ENCODE data around the gene MEN1.

Gene MEN1

DNA sequence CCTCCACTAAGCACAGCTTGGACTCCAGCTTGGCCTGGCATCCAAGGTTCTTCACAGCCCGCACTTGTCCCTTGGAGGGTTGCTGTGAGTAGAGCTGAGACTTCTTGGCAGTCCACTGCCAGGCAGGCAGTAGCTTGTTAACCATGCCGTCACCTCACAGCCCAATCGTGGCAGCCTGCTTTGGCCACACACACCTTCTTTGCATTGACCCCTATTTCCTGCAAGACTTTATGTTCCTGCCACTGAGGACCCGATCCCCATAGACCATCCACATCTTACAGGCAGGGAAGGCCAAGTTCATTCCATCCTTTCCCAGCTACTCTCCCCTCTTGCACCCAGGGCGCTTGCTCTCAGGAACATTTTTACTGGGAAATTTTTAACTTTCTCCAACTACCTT is 48.1 kb downstream of the MEN1 start:
- DNase-seq: peak in 8 of 14 donors; percentile 9 to 42 (median 28)

DNA sequence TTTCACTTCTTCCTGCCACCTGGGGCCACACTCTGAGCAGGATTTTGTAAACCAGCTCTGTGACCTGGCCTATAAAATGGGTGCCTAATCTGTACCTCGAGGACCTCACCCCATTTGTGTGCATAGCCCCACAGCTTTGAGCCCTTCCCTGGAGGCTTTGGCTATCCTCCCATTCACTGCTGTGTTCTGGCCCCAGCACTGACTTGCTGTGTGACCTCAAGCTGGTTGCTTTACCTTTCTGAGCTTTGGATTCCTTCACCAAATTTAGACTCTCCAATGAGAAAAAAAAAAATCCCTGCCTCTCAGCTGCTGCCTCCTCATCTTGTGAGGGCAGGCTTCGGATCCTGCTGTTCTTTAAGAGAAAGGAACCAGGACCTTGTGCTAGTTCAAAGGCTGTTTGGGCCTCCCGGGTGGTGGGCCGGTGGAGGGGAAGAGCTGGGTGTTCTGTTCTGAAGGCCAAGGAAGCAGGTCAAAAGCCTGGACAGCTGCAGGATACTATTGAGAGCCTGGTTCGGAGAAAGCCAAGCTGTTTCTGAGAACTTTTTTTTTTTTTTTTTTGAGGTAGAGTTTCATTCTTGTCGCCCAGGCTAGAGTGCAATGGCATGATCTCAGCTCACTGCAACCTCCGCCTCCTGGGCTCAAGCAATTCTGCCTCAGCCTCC is 49.5 kb downstream of the MEN1 start:
- DNase-seq: no peak

DNA sequence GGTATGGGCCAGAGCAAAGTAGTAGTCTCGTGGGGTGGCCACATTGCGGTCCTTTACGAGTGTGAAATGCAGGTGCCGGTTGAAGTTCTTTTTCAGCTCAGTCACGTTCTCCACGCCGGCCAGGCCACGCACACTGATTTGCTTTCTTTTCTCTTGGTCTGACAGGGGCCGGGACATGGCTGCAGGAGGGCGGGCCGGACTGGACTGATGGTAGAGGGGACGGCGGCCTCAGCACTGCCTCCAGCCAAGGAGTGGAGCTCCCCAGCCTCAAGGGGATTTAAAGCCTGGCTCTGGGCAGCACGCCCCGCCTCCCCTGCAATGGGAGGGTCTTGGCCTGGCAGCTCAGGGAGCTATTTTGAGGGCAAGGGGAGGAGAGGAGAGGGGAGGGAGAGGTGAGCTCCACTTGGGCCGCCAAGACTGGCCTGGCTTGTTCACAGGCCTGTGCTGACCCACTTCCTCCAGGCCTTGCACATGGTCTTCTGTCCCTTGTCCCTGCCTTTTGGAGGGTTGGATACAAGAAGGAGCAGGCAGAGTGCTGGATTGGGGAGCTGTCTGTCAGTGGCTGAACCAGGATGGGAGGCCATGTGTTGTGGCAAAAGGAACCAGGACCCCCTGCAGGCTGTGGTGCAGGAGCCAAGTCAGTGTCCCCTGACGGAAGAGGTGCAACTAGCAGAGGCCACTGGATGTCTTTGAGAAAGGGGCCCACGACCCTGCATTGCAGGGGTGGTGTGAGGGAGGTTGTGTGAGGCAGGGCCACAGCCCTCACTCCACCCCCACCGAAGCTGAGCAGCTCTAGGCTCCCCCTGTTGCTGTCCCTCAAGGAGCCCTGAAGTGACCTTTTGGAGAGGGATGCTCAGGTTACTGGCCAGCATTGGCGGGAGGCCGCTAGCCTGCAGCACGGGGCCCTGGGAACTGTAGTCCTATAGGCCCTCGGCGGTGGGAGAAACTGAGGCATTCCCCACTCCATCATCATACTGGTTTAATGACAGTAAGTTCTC is 50.3 kb downstream of the MEN1 start, which contains the start of gene PYGM:
Gene PYGM, minus strand, starts transcription at position 253 of the 998 bp plus-strand sequence. Its CDS starts 76 bp downstream, at position 177.
- DNase-seq: peak in 9 of 14 donors; percentile 34 to 75 (median 58)

DNA sequence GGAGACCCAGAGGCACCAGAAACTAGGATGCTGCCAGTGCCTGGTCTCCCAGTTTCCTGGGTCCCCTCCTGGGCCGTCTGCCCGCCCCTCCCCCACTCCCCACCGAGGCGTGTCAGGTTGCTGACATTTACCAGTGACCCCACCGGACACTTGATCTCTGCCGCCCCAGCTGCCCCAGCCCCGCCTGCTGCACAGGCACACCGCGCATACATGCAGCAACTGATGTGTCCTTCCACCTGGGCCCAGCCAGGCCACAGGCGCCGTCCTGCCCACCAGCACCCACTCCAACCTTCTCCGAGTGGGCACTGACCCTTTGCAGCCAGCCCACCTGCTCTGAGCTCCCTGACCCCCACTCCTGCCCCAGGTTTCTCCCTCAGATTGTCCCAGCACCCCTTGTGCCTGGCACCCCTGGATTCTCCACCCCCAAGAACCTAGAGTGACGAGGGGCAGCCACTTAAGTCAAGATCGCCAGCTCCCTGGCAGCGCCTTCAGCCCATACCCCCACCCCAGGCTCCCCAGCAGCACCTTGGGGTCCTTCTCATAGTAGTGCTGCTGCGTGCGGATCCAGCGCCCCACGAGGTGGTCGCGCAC is 51.1 kb downstream of the MEN1 start:
- DNase-seq: no peak

DNA sequence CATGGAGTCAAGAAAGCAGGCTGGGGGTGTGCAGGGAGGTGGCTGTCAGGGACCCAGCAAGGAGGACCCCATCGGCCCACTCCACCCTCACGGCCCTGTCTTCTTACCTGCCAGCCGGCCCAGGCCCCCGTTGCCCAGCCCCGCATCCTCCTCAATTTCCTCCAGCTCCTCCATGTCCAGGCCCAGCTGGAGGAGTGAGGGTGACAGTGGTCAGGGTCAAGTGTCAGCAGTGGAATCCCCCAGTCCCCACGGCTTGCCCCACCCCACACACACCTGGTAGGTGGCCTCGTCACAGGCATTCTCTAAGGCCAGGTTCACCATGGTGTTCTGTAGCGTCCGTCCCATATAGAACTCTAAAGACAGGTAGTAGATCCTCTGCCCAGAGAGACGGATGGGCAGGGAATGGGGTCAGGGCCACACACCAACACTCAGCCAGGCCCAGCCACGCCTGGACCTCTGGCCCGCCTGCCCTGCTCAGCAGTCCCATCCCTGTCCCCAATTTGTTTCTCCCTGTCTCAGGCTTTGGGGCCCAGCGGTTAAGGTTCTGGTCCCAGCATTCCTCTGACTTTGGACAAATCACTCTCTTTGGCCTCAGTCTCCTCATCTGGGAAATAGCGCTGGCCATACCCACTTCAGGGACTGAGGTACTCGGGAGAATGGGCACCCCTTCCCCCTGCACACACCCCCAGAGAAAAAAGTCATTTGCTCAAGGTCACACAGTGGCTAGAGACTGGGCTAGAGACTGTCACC is 51.8 kb downstream of the MEN1 start:
- DNase-seq: no peak

DNA sequence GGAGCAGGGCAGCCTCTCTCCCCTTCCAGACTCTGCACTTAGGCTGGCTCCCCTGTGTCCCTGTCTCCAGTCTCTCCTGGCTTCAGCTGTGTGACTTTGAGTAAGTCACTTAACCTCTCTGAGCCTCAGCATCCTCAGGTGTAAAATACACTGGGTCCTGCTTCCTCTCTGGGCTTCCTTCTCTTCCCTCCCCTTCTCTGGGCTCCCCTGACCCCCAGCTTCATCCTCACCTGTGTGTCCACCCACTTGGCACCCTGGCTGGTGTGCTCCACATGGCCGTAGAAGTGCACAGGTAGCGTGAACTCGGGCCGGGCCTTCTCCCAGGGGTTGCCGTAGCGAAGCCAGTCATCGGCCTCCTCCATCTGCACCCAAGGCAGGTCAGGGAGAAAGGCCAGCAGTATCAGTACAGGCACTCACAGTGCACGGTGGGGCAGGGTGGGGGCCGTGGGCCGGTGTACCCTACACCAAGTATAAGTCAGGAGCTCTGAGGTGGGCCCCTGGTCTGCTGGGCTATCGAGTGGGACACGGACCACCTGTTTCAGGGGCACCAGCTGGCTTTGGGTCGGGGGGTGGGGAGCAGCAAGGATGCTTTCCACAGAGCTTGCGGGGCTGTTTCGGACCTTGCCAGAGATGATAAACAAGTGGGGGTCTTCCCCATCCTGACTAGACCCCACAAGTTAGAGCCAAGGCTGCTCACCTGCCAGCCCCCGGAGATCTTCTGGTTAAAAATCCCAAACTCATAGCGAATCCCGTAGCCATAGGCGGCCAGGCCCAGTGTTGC is 52.6 kb downstream of the MEN1 start:
- no peak for DNase-seq

DNA sequence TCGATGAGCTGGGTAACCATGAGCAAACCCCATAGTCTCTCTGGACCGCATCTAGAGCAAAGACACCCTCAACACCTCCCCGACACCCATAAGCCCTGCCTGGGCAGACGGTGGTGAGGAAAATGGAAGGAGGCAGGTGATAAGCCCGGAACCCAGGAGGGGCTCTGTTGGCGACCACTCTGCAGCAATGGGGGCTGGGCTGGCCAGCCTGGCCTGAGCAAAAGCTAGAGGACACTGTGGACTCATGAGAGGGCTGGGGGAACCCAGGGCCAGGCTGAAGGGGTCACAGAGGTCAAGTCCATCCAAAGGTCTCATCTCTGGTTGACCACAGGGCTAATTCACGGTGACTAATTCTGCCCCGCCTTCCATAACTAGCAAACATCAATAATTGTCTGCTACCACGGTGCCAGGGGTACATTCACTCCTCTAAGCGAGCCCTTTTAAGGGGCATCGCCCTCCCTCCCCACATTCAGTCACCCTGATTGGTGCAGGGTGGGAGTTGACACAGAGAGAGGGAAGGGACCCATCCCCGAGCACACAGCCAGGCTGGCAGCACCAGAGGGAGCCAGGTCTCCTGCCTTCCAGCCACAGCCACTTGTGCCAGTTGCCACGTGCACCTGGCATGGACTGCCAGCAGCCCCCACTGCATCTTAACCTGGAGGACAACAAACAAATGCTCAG is 54.5 kb downstream of the MEN1 start:
- DNase-seq: no peak

DNA sequence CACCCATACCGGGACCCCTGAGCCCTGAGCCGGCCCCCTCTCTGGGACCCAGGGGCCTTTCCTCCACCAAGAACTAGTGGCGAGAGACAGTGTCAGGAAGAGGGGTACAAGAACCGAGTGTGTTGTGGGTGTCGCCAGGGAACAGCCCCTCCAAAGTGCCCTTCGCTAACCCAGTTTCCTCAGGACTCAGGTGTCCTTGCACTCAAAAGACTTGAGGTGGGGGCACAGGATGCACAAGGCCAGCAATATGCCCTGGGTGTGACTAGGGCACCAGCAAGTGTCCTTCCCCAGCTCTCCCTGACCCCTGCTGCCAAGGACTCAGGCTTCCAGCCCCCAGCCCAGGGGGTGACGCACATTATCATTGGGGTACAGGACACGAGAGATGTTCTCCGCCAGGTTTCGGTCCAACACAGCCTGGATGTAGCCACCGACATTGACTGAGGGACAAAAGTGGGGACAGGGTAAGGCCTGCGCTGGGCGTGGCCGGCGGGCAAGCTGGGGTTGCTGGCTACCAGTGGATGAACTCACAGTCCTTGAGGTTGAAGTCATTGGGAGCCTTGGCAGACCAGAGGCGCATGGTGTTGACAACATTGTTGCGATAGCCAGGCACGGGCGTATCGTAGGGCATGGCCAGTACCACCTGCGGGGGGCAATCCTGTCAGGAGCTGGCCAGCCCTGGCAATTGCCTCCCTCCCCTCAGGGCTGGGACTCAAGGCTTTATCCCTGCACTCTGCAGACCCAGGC is 55.3 kb downstream of the MEN1 start:
- no peak for DNase-seq

DNA sequence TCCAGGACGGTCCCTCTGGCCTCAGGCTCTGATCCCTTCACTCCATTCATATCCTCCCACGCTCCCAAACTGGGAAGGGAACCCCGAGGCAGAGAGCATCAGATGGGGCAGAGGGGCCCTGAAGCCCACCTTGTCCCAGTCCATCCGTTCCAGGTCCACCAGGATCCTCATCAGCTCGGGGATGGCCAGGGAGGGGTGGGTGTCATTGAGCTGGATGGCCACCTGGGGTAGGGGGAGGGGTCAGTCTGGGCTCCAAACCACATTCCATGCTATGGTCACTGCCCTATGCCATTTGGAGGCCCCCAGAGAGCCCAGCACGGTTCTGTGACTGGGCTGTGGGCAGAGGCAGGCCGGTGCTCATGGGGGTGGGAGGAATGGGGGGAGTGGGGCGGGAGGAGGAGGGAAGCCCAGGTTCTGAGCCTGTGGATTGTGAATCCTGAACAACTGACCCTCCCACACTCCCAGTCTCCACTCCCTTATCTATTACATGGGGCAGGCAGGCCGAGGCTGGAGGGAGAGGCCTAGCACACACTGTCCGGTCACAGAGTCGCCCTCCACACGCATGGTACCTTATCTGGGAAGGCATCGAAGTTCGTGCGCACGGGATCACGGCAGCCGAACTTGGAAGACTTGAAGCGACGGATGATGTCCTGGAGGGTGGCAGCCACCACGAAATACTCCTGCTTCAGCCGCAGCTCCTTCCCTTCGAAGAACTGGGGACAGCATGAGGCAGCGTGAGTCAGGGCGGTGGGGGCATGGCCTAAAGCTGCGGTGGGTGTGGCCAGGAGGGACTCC is 56.0 kb downstream of the MEN1 start:
- DNase-seq: no peak
